ENCODE results near the gene HOXA13. TPM values are rescaled to one million over a fixed set of nuclear protein-coding genes. Genes with fewer than 3 reads are reported as not detected.
A peak's percentile ranks its signal among the peaks of the same experiment; 100 is the strongest.

HOXA13 gene
- total RNA-seq, 2 donors from 2014 or later: not detected

GRCh38 chr7:27242555-27243339 is 42.9 kb upstream of the HOXA13 start, which contains the start of gene EVX1:
Gene EVX1 (plus strand): TSS chr7:27242802. CDS start chr7:27243031, 229 bp downstream.
- peaks cover 9% of the 10 kb centered on the region for H3K4me1 ChIP-seq (ENCODE audit: control insufficient read depth, insufficient read depth, low read length)
- H3K27me3 ChIP-seq (ENCODE audit: control insufficient read depth, insufficient read depth, low read length, poor library complexity, severe bottlenecking): peaks cover 100% of the 10 kb centered on the region
- H3K9me3 ChIP-seq (ENCODE audit: control insufficient read depth, low read length): no peaks in the 10 kb centered on the region
- Mint-ChIP-seq H3K36me3 (ENCODE audit: low read depth) (peaks cover 10% of the 10 kb centered on the region), H3K27me3 (ENCODE audit: insufficient read depth) (peaks cover 96% of the 10 kb centered on the region), H3K27ac (peak within 1 kb of the TSS; percentile 25), H3K9me3 (no peaks in the 10 kb centered on the region), H3K4me3 (peak within 1 kb of the TSS; percentile 75), H3K4me1 (peaks cover 58% of the 10 kb centered on the region)
- no peak within 1 kb of the TSS for H3K27ac ChIP-seq (ENCODE audit: low read depth, low read length)
- WGBS, 2 experiments (ENCODE audit: insufficient coverage in 1 of 2, insufficient read length in 1 of 2): 0% methylated on average over 23 to 62 of the region's 62 CpGs
- TF ChIP-seq CTCF (conservative IDR thresholded peaks at IDR 0.05): no peak
- DNase-seq: peak; percentile 82
- no peak within 1 kb of the TSS for H3K9ac ChIP-seq (ENCODE audit: extremely low read depth, low read length, poor library complexity, severe bottlenecking)
- H3K4me3 ChIP-seq (ENCODE audit: low read length): peak within 1 kb of the TSS; percentile 74
- no peaks in the 10 kb centered on the region for H3K36me3 ChIP-seq (ENCODE audit: control insufficient read depth, insufficient read depth, low read length)

- no peak for DNase-seq
- Mint-ChIP-seq H3K27ac (peak overlapping the region; percentile 25), H3K27me3 (ENCODE audit: insufficient read depth) (peaks cover 96% of the 10 kb centered on the region), H3K36me3 (ENCODE audit: low read depth) (peaks cover 4% of the 10 kb centered on the region), H3K4me3 (peak overlapping the region; percentile 75), H3K4me1 (peaks cover 64% of the 10 kb centered on the region), H3K9me3 (no peaks in the 10 kb centered on the region)
- Histone ChIP-seq H3K9me3 (ENCODE audit: control insufficient read depth, low read length) (no peaks in the 10 kb centered on the region), H3K27me3 (ENCODE audit: control insufficient read depth, insufficient read depth, low read length, poor library complexity, severe bottlenecking) (peaks cover 100% of the 10 kb centered on the region), H3K36me3 (ENCODE audit: control insufficient read depth, insufficient read depth, low read length) (no peaks in the 10 kb centered on the region), H3K4me1 (ENCODE audit: control insufficient read depth, insufficient read depth, low read length) (peaks cover 9% of the 10 kb centered on the region), H3K27ac (ENCODE audit: low read depth, low read length) (no peak overlapping the region), H3K4me3 (ENCODE audit: low read length) (peak overlapping the region; percentile 74), H3K9ac (ENCODE audit: extremely low read depth, low read length, poor library complexity, severe bottlenecking) (no peak overlapping the region)
- no peak for TF ChIP-seq CTCF (conservative IDR thresholded peaks at IDR 0.05)
- WGBS, 2 experiments (ENCODE audit: insufficient coverage in 1 of 2, insufficient read length in 1 of 2): 0 to 1% methylated on average over 14 of the region's 14 CpGs
These were observed 42.3 kb upstream of the HOXA13 start for GRCh38 chr7:27242154-27242553.

GRCh38 chr7:27241189-27242056 is 41.5 kb upstream of the HOXA13 start:
- Mint-ChIP-seq H3K4me3 (peak overlapping the region; percentile 75), H3K27me3 (ENCODE audit: insufficient read depth) (peaks cover 96% of the 10 kb centered on the region), H3K9me3 (no peaks in the 10 kb centered on the region), H3K36me3 (ENCODE audit: low read depth) (no peaks in the 10 kb centered on the region), H3K4me1 (peaks cover 66% of the 10 kb centered on the region), H3K27ac (no peak overlapping the region)
- TF ChIP-seq CTCF (conservative IDR thresholded peaks at IDR 0.05): no peak
- DNase-seq: peak; percentile 73
- H3K9me3 ChIP-seq (ENCODE audit: control insufficient read depth, low read length): no peaks in the 10 kb centered on the region
- 2 to 3% methylated on average over 8 to 17 of the region's 17 CpGs for WGBS, 2 experiments (ENCODE audit: insufficient coverage in 1 of 2, insufficient read length in 1 of 2)
- H3K4me3 ChIP-seq (ENCODE audit: low read length): peak overlapping the region; percentile 74
- no peak overlapping the region for H3K9ac ChIP-seq (ENCODE audit: extremely low read depth, low read length, poor library complexity, severe bottlenecking)
- H3K27ac ChIP-seq (ENCODE audit: low read depth, low read length): no peak overlapping the region
- H3K27me3 ChIP-seq (ENCODE audit: control insufficient read depth, insufficient read depth, low read length, poor library complexity, severe bottlenecking): peaks cover 100% of the 10 kb centered on the region
- H3K36me3 ChIP-seq (ENCODE audit: control insufficient read depth, insufficient read depth, low read length): no peaks in the 10 kb centered on the region
- peaks cover 9% of the 10 kb centered on the region for H3K4me1 ChIP-seq (ENCODE audit: control insufficient read depth, insufficient read depth, low read length)

Measured in endodermal cell (in vitro differentiated cells).